Psoas muscle (tissue), 8 donors: ENCODE data around the gene REEP1. TPM values are rescaled to one million over a fixed set of nuclear protein-coding genes. Genes with fewer than 3 reads are reported as not detected.
A peak's percentile ranks its signal among the peaks of the same experiment; 100 is the strongest.

Source experiments
- ATAC-seq, 4 donors: fragments of 200-7000 bp; cut with Tn5 transposase; one replicate each; pipeline ENCODE4 v1.9.1; 2020; ENCODE audit warnings: moderate library complexity in 3 of 4, mild to moderate bottlenecking in 2 of 4
- DNase-seq, 2 donors: peaks; one replicate each; pipeline ENCODE4 v3.0.0-alpha.2; 2020
- H3K27ac ChIP-seq: fragments of 200-600 bp; one replicate; pipeline ENCODE4 v1.8.0; 2022
- H3K27me3 ChIP-seq, 3 donors: fragments of 200-600 bp in 1 of 3; one replicate each; pipeline versions ENCODE4 v1.6.1 to v1.8.0; 2013 to 2022; ENCODE audit warnings: low read length in 2 of 3, mild to moderate bottlenecking in 2 of 3, moderate library complexity in 1 of 3; ENCODE audit not compliant: insufficient read depth in 3 of 3
- H3K36me3 ChIP-seq, 2 donors: fragments of 200-600 bp in 1 of 2; one replicate each; pipeline versions ENCODE4 v1.6.1 to v1.8.0; 2013 to 2022; ENCODE audit warnings: low read depth in 1 of 2, mild to moderate bottlenecking in 1 of 2, moderate library complexity in 1 of 2; ENCODE audit not compliant: insufficient read depth in 1 of 2
- H3K4me1 ChIP-seq: fragments of 200-600 bp; one replicate; pipeline ENCODE4 v1.8.0; 2022
- H3K4me3 ChIP-seq: fragments of 200-600 bp; one replicate; pipeline ENCODE4 v1.8.0; 2022; ENCODE audit warnings: mild to moderate bottlenecking
- H3K9me3 ChIP-seq: fragments of 200-600 bp; one replicate; pipeline ENCODE4 v1.8.0; 2022
- WGBS, 3 donors: extraction: QIAGEN DNeasy Blood & Tissue Kit; methylation state at CpG; one replicate each; pipeline versions ENCODE4 v1.1.6 to v1.1.7; 2013; 5-methylcytosine and 5-hydroxymethylcytosine counted together
- intact Hi-C, 2 donors: fragments of 100-400 bp; cut with DNase I; formaldehyde crosslinking; loops; one replicate each; pipeline versions ENCODE4 v1.11.0 to v1.14.2; 2022
- polyA plus RNA-seq, 3 donors: library from polyadenylated mRNA; stranded (reverse); fragments of 200-250 nt; gene quantifications; one replicate each; pipeline ENCODE4 v1.2.3, GENCODE V29; 2013
- total RNA-seq, 4 donors: library from RNA; stranded (reverse); fragmentation: NEBNext Ultra II Directional in 2 of 4; extraction: Animal tissue kit (Norgen Biotek cat#: 25700) in 2 of 4; gene quantifications; one replicate each; pipeline versions ENCODE4 v1.2.1 to v1.2.4, GENCODE V29; 2021 to 2023
- TF ChIP-seq, protein P1 (sequence below): fragments of 200-600 bp; IDR thresholded peaks from one replicate; pipeline ENCODE4 v1.8.0; 2022; ENCODE audit warnings: antibody characterized with exemption
- donor health status: healthy with polysubstance abuse.
- donor health status: DM: no; HTN: no; CAD: no; lungs with moderate emphysema.
- donor health status: Bipolar disorder and iron deficiency.
- donor health status: healthy.
- donor health status: DM: yes; HTN: yes; CAD: no.
- donor health status: DM: no; HTN: no; CAD: no.
- donor health status: DM: no; HTN: no; CAD: no.
- donor health status: DM: yes; HTN: yes; CAD: no.

The REEP1 gene
- total and polyA plus RNA-seq, 7 donors = 1.2 to 16.1 (median 7.9) TPM

GRCh38 chr2:86314125-86314524 is 23.3 kb downstream of the REEP1 start:
- Histone ChIP-seq H3K27ac (no peak overlapping the region), H3K27me3 (no peaks in the 10 kb centered on the region), H3K9me3 (no peaks in the 10 kb centered on the region), H3K4me1 (peaks cover 14% of the 10 kb centered on the region), H3K36me3 (no peaks in the 10 kb centered on the region), H3K4me3 (no peak overlapping the region)
- 44 to 65% (median 49%) methylated on average over 2 of the region's 2 CpGs for WGBS, 3 donors
- TF ChIP-seq, protein P1, sequence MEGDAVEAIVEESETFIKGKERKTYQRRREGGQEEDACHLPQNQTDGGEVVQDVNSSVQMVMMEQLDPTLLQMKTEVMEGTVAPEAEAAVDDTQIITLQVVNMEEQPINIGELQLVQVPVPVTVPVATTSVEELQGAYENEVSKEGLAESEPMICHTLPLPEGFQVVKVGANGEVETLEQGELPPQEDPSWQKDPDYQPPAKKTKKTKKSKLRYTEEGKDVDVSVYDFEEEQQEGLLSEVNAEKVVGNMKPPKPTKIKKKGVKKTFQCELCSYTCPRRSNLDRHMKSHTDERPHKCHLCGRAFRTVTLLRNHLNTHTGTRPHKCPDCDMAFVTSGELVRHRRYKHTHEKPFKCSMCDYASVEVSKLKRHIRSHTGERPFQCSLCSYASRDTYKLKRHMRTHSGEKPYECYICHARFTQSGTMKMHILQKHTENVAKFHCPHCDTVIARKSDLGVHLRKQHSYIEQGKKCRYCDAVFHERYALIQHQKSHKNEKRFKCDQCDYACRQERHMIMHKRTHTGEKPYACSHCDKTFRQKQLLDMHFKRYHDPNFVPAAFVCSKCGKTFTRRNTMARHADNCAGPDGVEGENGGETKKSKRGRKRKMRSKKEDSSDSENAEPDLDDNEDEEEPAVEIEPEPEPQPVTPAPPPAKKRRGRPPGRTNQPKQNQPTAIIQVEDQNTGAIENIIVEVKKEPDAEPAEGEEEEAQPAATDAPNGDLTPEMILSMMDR = no peak
- DNase-seq = no peak
- peak; percentile 41 to 75 (median 70) for ATAC-seq
- intact Hi-C loops = no loop called here

- no peaks in the 10 kb centered on the region for H3K36me3 ChIP-seq
- no peaks in the 10 kb centered on the region for H3K9me3 ChIP-seq
- no peaks in the 10 kb centered on the region for H3K27me3 ChIP-seq
- no peak for ATAC-seq
- TF ChIP-seq, protein P1 = no peak
- H3K4me3 ChIP-seq = no peak overlapping the region
- WGBS, 3 donors = 92 to 100% (median 100%) methylated on average over 2 of the region's 2 CpGs
- H3K27ac ChIP-seq = no peak overlapping the region
- H3K4me1 ChIP-seq = peaks cover 21% of the 10 kb centered on the region
- intact Hi-C loops = no loop called here
- no peak for DNase-seq
Observed at GRCh38 chr2:86313341-86313740, 24.1 kb downstream of the REEP1 start.

- DNase-seq (no peak), ATAC-seq (no peak)
- no peak overlapping the region for H3K4me3 ChIP-seq
- TF ChIP-seq, protein P1 = no peak
- no peaks in the 10 kb centered on the region for H3K9me3 ChIP-seq
- intact Hi-C loops = no loop called here
- H3K27ac ChIP-seq = no peak overlapping the region
- peaks cover 29% of the 10 kb centered on the region for H3K4me1 ChIP-seq
- H3K36me3 ChIP-seq = no peaks in the 10 kb centered on the region
- H3K27me3 ChIP-seq = no peaks in the 10 kb centered on the region
- WGBS, 3 donors = 95 to 97% (median 95%) methylated on average over 4 of the region's 4 CpGs
Observed at GRCh38 chr2:86311879-86312278, 25.5 kb downstream of the REEP1 start.

DNA sequence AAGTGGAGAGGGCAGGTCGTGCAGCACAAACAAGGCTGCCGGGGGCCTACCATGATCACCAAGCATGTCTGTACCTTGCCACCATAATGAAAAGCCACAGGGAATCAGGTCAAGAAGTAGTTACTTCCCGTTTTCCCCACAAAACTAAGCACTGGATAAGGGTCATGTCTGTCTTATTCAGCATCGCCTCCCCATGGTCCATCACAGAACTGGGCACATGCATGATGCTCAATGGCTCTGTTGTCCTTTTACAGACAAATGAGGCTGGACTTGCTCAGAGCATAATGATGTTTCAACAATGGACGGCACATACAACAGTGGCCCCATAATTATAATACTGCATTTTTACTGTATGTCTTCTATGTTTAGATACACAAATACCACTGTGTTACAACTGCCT is 27.5 kb downstream of the REEP1 start:
- no peaks in the 10 kb centered on the region for H3K27me3 ChIP-seq
- intact Hi-C loops = no loop called here
- TF ChIP-seq, protein P1 = no peak
- 89 to 92% (median 90%) methylated on average over 5 of the region's 5 CpGs for WGBS, 3 donors
- peaks cover 25% of the 10 kb centered on the region for H3K4me1 ChIP-seq
- no peak overlapping the region for H3K4me3 ChIP-seq
- no peaks in the 10 kb centered on the region for H3K9me3 ChIP-seq
- H3K36me3 ChIP-seq = no peaks in the 10 kb centered on the region
- no peak for ATAC-seq
- DNase-seq = no peak
- no peak overlapping the region for H3K27ac ChIP-seq

DNA sequence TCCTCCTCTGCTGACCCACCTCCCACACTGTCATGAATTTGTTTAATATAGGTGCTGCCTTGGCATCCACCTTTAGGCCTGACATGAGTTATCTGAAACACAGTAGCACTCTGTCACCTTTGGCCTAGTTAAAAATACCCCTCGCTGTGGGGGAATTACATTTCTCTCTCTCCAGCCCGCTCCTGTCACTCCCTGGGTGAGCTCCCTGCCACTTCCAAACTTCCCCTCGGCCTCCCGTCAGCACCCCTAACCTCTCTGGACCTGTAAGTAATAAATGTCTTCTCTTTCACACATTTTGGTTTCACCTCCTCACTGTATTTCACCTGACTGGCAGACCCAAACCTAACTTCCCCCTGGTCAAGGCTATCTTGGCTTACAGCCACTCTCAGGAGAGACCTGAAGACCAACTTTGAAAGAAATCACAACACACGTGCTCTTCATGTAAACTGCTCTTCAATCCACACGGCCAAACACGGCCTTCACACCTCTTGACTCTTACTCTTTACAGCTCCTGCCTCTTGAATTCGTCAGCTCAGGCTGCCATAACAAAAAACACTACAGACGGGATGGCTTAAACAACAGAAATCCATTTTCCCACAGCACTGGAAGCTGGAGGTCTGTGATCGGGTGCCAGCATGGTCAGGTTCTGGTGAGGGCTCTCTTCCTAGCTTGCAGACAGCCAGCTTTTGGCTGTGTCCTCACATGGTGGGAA is 28.3 kb downstream of the REEP1 start:
- intact Hi-C loops = no loop called here
- TF ChIP-seq, protein P1 = no peak
- Histone ChIP-seq H3K27me3 (no peaks in the 10 kb centered on the region), H3K4me1 (peaks cover 24% of the 10 kb centered on the region), H3K36me3 (no peaks in the 10 kb centered on the region), H3K27ac (peak overlapping the region; percentile 24), H3K9me3 (no peaks in the 10 kb centered on the region), H3K4me3 (no peak overlapping the region)
- 67 to 76% (median 69%) methylated on average over 10 of the region's 10 CpGs for WGBS, 3 donors
- ATAC-seq (peak in 3 of 4 donors; percentile 37 to 46 (median 45)), DNase-seq (no peak)
